ENCODE measurements around the gene DNASE1L3. TPM values are rescaled to one million over a fixed set of nuclear protein-coding genes. Genes with fewer than 3 reads are reported as not detected.

The DNASE1L3 gene
- polyA plus RNA-seq, 1 donor from 2014 or later = not detected

GRCh38 chr3:58175437-58176184 is 35.2 kb downstream of the DNASE1L3 start:
- Histone ChIP-seq H3F3A (ENCODE audit: insufficient read depth, low read length, poor library complexity, severe bottlenecking) (no peaks in the 10 kb centered on the region), H3K9me3 (ENCODE audit: low read length) (no peaks in the 10 kb centered on the region), H3K4me3 (ENCODE audit: low read length) (no peak overlapping the region), H3K27me3 (ENCODE audit: insufficient read depth, low read depth, low read length) (no peaks in the 10 kb centered on the region), H4K20me1 (ENCODE audit: insufficient read depth) (no peaks in the 10 kb centered on the region), H3K4me2 (ENCODE audit: low read length) (no peak overlapping the region), H3K9me2 (ENCODE audit: insufficient read depth, low read length) (no peaks in the 10 kb centered on the region), H2AFZ (ENCODE audit: low read depth, low read length) (no peak overlapping the region), H3K79me2 (replicated peaks; ENCODE audit: insufficient read depth, low read length) (no peaks in the 10 kb centered on the region), H3K9ac (ENCODE audit: low read length) (no peak overlapping the region), H3K27ac (ENCODE audit: low read length) (no peak overlapping the region), H3K36me3 (ENCODE audit: insufficient read depth, low read length) (no peaks in the 10 kb centered on the region)
- no peak for TF ChIP-seq EZH2 (IDR thresholded peaks at IDR 0.05; ENCODE audit: borderline replicate concordance, insufficient read depth, low read length, poor library complexity, severe bottlenecking)
- no peak for TF ChIP-seq MXI1 (conservative IDR thresholded peaks at IDR 0.05; ENCODE audit: poor library complexity, severe bottlenecking)
- TF ChIP-seq RAD21 (conservative IDR thresholded peaks at IDR 0.05) = no peak
- no peak for TF ChIP-seq POLR2AphosphoS5 (IDR thresholded peaks at IDR 0.05)
- TF ChIP-seq SMC3 (conservative IDR thresholded peaks at IDR 0.05; ENCODE audit: poor library complexity) = no peak
- TF ChIP-seq, protein P1, sequence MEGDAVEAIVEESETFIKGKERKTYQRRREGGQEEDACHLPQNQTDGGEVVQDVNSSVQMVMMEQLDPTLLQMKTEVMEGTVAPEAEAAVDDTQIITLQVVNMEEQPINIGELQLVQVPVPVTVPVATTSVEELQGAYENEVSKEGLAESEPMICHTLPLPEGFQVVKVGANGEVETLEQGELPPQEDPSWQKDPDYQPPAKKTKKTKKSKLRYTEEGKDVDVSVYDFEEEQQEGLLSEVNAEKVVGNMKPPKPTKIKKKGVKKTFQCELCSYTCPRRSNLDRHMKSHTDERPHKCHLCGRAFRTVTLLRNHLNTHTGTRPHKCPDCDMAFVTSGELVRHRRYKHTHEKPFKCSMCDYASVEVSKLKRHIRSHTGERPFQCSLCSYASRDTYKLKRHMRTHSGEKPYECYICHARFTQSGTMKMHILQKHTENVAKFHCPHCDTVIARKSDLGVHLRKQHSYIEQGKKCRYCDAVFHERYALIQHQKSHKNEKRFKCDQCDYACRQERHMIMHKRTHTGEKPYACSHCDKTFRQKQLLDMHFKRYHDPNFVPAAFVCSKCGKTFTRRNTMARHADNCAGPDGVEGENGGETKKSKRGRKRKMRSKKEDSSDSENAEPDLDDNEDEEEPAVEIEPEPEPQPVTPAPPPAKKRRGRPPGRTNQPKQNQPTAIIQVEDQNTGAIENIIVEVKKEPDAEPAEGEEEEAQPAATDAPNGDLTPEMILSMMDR (IDR thresholded peaks at IDR 0.05; ENCODE audit: poor library complexity, severe bottlenecking) = no peak
- TF ChIP-seq EP300 (conservative IDR thresholded peaks at IDR 0.05; ENCODE audit: poor library complexity, severe bottlenecking) = no peak
- TF ChIP-seq TAF1 (IDR thresholded peaks at IDR 0.05; ENCODE audit: low read depth) = no peak
- TF ChIP-seq, protein P2, sequence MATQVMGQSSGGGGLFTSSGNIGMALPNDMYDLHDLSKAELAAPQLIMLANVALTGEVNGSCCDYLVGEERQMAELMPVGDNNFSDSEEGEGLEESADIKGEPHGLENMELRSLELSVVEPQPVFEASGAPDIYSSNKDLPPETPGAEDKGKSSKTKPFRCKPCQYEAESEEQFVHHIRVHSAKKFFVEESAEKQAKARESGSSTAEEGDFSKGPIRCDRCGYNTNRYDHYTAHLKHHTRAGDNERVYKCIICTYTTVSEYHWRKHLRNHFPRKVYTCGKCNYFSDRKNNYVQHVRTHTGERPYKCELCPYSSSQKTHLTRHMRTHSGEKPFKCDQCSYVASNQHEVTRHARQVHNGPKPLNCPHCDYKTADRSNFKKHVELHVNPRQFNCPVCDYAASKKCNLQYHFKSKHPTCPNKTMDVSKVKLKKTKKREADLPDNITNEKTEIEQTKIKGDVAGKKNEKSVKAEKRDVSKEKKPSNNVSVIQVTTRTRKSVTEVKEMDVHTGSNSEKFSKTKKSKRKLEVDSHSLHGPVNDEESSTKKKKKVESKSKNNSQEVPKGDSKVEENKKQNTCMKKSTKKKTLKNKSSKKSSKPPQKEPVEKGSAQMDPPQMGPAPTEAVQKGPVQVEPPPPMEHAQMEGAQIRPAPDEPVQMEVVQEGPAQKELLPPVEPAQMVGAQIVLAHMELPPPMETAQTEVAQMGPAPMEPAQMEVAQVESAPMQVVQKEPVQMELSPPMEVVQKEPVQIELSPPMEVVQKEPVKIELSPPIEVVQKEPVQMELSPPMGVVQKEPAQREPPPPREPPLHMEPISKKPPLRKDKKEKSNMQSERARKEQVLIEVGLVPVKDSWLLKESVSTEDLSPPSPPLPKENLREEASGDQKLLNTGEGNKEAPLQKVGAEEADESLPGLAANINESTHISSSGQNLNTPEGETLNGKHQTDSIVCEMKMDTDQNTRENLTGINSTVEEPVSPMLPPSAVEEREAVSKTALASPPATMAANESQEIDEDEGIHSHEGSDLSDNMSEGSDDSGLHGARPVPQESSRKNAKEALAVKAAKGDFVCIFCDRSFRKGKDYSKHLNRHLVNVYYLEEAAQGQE (IDR thresholded peaks at IDR 0.05; ENCODE audit: borderline replicate concordance) = no peak

DNA sequence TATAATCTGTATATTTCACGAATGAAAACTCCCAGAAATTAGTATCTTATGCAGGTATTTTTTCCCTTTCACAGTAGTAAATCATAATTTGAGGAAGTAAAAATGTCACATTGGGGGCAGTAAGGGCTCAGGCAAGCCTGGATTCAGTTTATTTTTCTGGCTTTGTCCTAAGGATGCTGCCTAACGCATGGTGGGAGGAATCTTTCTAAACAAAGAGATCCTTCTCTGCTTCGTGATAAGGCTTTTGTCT is 35.7 kb downstream of the DNASE1L3 start:
- Histone ChIP-seq H3F3A (ENCODE audit: insufficient read depth, low read length, poor library complexity, severe bottlenecking) (no peaks in the 10 kb centered on the region), H3K9me2 (ENCODE audit: insufficient read depth, low read length) (no peaks in the 10 kb centered on the region), H4K20me1 (ENCODE audit: insufficient read depth) (no peaks in the 10 kb centered on the region), H3K9me3 (ENCODE audit: low read length) (no peaks in the 10 kb centered on the region), H3K4me3 (ENCODE audit: low read length) (no peak overlapping the region), H2AFZ (ENCODE audit: low read depth, low read length) (no peak overlapping the region), H3K4me2 (ENCODE audit: low read length) (no peak overlapping the region), H3K27me3 (ENCODE audit: insufficient read depth, low read depth, low read length) (no peaks in the 10 kb centered on the region), H3K9ac (ENCODE audit: low read length) (no peak overlapping the region), H3K36me3 (ENCODE audit: insufficient read depth, low read length) (no peaks in the 10 kb centered on the region), H3K79me2 (replicated peaks; ENCODE audit: insufficient read depth, low read length) (no peaks in the 10 kb centered on the region), H3K27ac (ENCODE audit: low read length) (no peak overlapping the region)
- TF ChIP-seq RAD21 (conservative IDR thresholded peaks at IDR 0.05) (no peak), POLR2AphosphoS5 (IDR thresholded peaks at IDR 0.05) (no peak), EP300 (conservative IDR thresholded peaks at IDR 0.05; ENCODE audit: poor library complexity, severe bottlenecking) (no peak), TAF1 (IDR thresholded peaks at IDR 0.05; ENCODE audit: low read depth) (no peak), EZH2 (IDR thresholded peaks at IDR 0.05; ENCODE audit: borderline replicate concordance, insufficient read depth, low read length, poor library complexity, severe bottlenecking) (no peak)
- TF ChIP-seq, protein P1 (IDR thresholded peaks at IDR 0.05; ENCODE audit: poor library complexity, severe bottlenecking) = no peak

All from neural cell (in vitro differentiated cells).